HFFc6 (cell line): ENCODE data around the gene CRHR1. TPM values are rescaled to one million over a fixed set of nuclear protein-coding genes. Genes with fewer than 3 reads are reported as not detected.

Experiments
- DNase-seq: peaks from one replicate; pipeline ENCODE4 v3.0.0-alpha.2; 2018
- H3K27ac Mint-ChIP-seq: 2 replicates; pipeline ENCODE4 v1.8.0; 2020; ENCODE audit warnings: mild to moderate bottlenecking, mixed read lengths
- H3K27me3 Mint-ChIP-seq: 2 replicates; pipeline ENCODE4 v1.8.0; 2021; ENCODE audit warnings: mild to moderate bottlenecking, moderate library complexity, mixed read lengths; ENCODE audit not compliant: insufficient read depth
- H3K36me3 Mint-ChIP-seq: 2 replicates; pipeline ENCODE4 v1.8.0; 2021; ENCODE audit warnings: low read depth, mixed read lengths
- H3K4me1 Mint-ChIP-seq: 2 replicates; pipeline ENCODE4 v1.8.0; 2020; ENCODE audit warnings: low read depth, mixed read lengths
- H3K4me3 Mint-ChIP-seq: 2 replicates; pipeline ENCODE4 v1.8.0; 2020; ENCODE audit warnings: mild to moderate bottlenecking, moderate library complexity, mixed read lengths
- H3K9me3 Mint-ChIP-seq: 2 replicates; pipeline ENCODE4 v1.8.0; 2020; ENCODE audit warnings: mild to moderate bottlenecking, mixed read lengths
- total RNA-seq, 6 experiments: library from RNA; stranded (reverse); fragmentation: NEBNext Ultra II Directional; extraction: Animal tissue kit (Norgen Biotek cat#: 25700); gene quantifications; 2 replicates in 1 of 6; 3 replicates in 5 of 6; pipeline ENCODE4 v1.2.3, GENCODE V29; 2021
- TF ChIP-seq, protein P1 (sequence below): fragments of 200-600 bp; sonication (generic); IDR thresholded peaks from 2 replicates; pipeline ENCODE4 v1.5.0; 2021; ENCODE audit warnings: antibody characterized with exemption, mild to moderate bottlenecking

The CRHR1 gene
- total RNA-seq, 6 experiments from 2014 or later: not detected

GRCh38 chr17:45850468-45850867 is 66.3 kb downstream of the CRHR1 start:
- DNase-seq: no peak
- H3K4me1 Mint-ChIP-seq: no peaks in the 10 kb centered on the region
- H3K4me3 Mint-ChIP-seq: no peak overlapping the region
- peaks cover 19% of the 10 kb centered on the region for H3K27me3 Mint-ChIP-seq
- TF ChIP-seq, protein P1, sequence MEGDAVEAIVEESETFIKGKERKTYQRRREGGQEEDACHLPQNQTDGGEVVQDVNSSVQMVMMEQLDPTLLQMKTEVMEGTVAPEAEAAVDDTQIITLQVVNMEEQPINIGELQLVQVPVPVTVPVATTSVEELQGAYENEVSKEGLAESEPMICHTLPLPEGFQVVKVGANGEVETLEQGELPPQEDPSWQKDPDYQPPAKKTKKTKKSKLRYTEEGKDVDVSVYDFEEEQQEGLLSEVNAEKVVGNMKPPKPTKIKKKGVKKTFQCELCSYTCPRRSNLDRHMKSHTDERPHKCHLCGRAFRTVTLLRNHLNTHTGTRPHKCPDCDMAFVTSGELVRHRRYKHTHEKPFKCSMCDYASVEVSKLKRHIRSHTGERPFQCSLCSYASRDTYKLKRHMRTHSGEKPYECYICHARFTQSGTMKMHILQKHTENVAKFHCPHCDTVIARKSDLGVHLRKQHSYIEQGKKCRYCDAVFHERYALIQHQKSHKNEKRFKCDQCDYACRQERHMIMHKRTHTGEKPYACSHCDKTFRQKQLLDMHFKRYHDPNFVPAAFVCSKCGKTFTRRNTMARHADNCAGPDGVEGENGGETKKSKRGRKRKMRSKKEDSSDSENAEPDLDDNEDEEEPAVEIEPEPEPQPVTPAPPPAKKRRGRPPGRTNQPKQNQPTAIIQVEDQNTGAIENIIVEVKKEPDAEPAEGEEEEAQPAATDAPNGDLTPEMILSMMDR: no peak
- H3K9me3 Mint-ChIP-seq: no peaks in the 10 kb centered on the region
- H3K27ac Mint-ChIP-seq: no peak overlapping the region
- H3K36me3 Mint-ChIP-seq: no peaks in the 10 kb centered on the region

DNA sequence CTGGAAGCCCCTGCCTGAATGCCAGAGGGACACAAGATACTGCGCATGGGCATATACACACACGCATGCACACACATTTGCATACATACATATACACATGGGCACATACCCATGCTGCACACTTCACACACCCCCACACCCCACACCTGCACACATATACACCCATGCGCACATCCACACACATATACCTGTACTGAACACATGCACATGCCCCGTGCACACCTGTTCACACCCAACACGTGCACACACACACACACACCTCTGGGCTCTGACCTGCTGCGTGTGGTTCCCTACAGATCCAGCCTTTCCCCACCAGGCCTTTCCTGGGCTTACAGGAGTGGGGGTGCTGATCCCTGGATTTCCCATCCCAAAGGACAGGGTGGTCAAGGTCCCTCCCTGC is 66.9 kb downstream of the CRHR1 start:
- no peak for DNase-seq
- Mint-ChIP-seq H3K27me3 (peaks cover 16% of the 10 kb centered on the region), H3K27ac (no peak overlapping the region), H3K4me3 (no peak overlapping the region), H3K36me3 (no peaks in the 10 kb centered on the region), H3K9me3 (no peaks in the 10 kb centered on the region), H3K4me1 (peaks cover 5% of the 10 kb centered on the region; the same call in 1 of the 2 replicates)
- TF ChIP-seq, protein P1: no peak

DNA sequence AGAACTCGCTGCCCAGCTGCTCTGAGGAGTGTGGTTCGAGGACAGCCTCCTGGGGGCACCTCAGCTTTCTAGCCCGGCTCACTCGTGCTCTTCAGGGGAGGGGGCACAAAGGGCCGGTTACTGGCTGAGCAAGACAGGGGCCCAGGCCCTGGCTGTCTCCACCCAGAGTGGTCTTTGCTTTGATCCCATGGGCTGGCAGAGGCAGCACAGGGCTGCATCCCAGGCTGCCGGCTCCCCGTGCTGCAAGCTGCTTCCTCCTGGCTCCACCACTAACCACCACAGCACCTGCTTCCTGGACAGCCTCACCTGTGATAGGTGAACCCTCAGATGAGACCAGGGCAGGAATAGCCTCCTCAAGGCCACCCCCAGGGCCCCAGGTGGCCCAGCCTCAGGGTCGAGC is 67.3 kb downstream of the CRHR1 start:
- peaks cover 14% of the 10 kb centered on the region for H3K27me3 Mint-ChIP-seq
- no peaks in the 10 kb centered on the region for H3K36me3 Mint-ChIP-seq
- H3K9me3 Mint-ChIP-seq: no peaks in the 10 kb centered on the region

GRCh38 chr17:45851873-45852272 is 67.8 kb downstream of the CRHR1 start:
- H3K27ac Mint-ChIP-seq: no peak overlapping the region
- H3K36me3 Mint-ChIP-seq: no peaks in the 10 kb centered on the region
- TF ChIP-seq, protein P1: no peak
- H3K4me1 Mint-ChIP-seq: peaks cover 6% of the 10 kb centered on the region; the same call in 1 of the 2 replicates
- DNase-seq: no peak
- H3K27me3 Mint-ChIP-seq: peaks cover 16% of the 10 kb centered on the region
- H3K4me3 Mint-ChIP-seq: no peak overlapping the region
- H3K9me3 Mint-ChIP-seq: no peaks in the 10 kb centered on the region

More for the DNA sequence above, 67.3 kb downstream of the CRHR1 start:
- TF ChIP-seq, protein P1: no peak
- DNase-seq: no peak
- Mint-ChIP-seq H3K4me3 (no peak overlapping the region), H3K4me1 (peaks cover 6% of the 10 kb centered on the region; the same call in 1 of the 2 replicates), H3K27ac (no peak overlapping the region)

- Mint-ChIP-seq H3K36me3 (no peaks in the 10 kb centered on the region), H3K27me3 (peaks cover 11% of the 10 kb centered on the region), H3K9me3 (no peaks in the 10 kb centered on the region), H3K4me1 (peaks cover 6% of the 10 kb centered on the region; the same call in 1 of the 2 replicates), H3K27ac (no peak overlapping the region), H3K4me3 (no peak overlapping the region)
- peak; percentile 34 for DNase-seq
- TF ChIP-seq, protein P1: peak; percentile 97
Measured at GRCh38 chr17:45852535-45853297, 68.6 kb downstream of the CRHR1 start.
